Neutrophil (primary cell): ENCODE measurements around the gene LRRIQ1.

ENCODE experiments used
- H3K27ac ChIP-seq: fragments of 200-600 bp; sonication (generic); 2 replicates; pipeline ENCODE4 v1.5.1; 2016; ENCODE audit warnings: mild to moderate bottlenecking, moderate library complexity
- H3K27me3 ChIP-seq: fragments of 200-600 bp; sonication (generic); 2 replicates; pipeline ENCODE4 v1.6.0; 2016; ENCODE audit warnings: mild to moderate bottlenecking
- H3K36me3 ChIP-seq: fragments of 200-600 bp; sonication (generic); 2 replicates; pipeline ENCODE4 v1.5.1; 2017
- H3K4me1 ChIP-seq, 2 experiments: fragments of 200-600 bp in 1 of 2; sonication (generic) in 1 of 2; 1 replicate in 1 of 2; 2 replicates in 1 of 2; pipeline versions ENCODE4 v1.5.1 to v1.6.1; 2013 to 2016; ENCODE audit warnings: low read depth in 1 of 2, low read length in 1 of 2, mild to moderate bottlenecking in 1 of 2, moderate library complexity in 1 of 2; ENCODE audit not compliant: control insufficient read depth in 1 of 2, insufficient read depth in 1 of 2
- H3K4me3 ChIP-seq, 2 experiments: fragments of 200-600 bp in 1 of 2; sonication (generic) in 1 of 2; 1 replicate in 1 of 2; 2 replicates in 1 of 2; pipeline ENCODE4 v1.5.1; 2013 to 2016; ENCODE audit warnings: low read depth in 1 of 2, low read length in 1 of 2, mild to moderate bottlenecking in 1 of 2, moderate library complexity in 1 of 2
- H3K9me3 ChIP-seq: fragments of 200-600 bp; sonication (generic); 2 replicates; pipeline ENCODE4 v1.5.1; 2016
- TF ChIP-seq, protein P1 (sequence below): fragments of 200-600 bp; sonication (generic); IDR thresholded peaks from 2 replicates; pipeline ENCODE4 v1.5.1; 2016; ENCODE audit warnings: antibody characterized with exemption

The LRRIQ1 gene

DNA sequence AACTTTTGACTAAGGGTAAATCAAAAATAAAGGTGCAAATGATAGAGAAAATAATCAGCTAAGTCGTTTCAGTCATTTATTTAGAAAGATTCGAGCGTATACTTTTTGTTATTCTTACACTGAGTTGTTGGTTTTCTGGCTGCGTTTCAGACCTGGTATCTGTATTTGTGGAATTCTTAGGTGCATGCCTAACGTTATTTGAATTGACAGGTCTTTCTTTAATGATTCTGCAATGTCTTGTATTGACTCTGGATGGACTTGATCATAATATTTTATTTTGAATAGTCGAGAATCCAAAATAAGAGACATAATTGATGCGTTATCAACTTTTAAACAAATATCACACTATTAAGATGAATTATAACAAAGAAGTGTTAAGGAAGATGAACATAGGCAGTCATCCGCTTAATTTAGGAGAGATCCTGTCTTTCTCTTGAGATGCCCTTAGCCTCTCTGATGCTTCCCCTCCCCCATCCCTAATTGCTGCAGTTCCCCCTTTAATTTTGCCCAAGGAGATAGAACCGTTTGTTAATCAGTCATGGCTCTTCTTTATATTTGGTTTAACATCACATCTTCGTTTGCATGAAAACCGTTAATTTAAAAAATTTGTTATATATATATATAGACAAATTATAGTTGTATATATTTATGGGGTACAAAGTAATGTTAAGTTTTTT is 245.6 kb downstream of the LRRIQ1 start:
- peaks cover 81% of the 10 kb centered on the region for H3K27me3 ChIP-seq
- no peak overlapping the region for H3K4me3 ChIP-seq
- H3K36me3 ChIP-seq, result no peaks in the 10 kb centered on the region
- no peaks in the 10 kb centered on the region for H3K9me3 ChIP-seq
- no peaks in the 10 kb centered on the region for H3K4me1 ChIP-seq
- TF ChIP-seq, protein P1, sequence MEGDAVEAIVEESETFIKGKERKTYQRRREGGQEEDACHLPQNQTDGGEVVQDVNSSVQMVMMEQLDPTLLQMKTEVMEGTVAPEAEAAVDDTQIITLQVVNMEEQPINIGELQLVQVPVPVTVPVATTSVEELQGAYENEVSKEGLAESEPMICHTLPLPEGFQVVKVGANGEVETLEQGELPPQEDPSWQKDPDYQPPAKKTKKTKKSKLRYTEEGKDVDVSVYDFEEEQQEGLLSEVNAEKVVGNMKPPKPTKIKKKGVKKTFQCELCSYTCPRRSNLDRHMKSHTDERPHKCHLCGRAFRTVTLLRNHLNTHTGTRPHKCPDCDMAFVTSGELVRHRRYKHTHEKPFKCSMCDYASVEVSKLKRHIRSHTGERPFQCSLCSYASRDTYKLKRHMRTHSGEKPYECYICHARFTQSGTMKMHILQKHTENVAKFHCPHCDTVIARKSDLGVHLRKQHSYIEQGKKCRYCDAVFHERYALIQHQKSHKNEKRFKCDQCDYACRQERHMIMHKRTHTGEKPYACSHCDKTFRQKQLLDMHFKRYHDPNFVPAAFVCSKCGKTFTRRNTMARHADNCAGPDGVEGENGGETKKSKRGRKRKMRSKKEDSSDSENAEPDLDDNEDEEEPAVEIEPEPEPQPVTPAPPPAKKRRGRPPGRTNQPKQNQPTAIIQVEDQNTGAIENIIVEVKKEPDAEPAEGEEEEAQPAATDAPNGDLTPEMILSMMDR, result no peak
- H3K27ac ChIP-seq, result no peak overlapping the region

DNA sequence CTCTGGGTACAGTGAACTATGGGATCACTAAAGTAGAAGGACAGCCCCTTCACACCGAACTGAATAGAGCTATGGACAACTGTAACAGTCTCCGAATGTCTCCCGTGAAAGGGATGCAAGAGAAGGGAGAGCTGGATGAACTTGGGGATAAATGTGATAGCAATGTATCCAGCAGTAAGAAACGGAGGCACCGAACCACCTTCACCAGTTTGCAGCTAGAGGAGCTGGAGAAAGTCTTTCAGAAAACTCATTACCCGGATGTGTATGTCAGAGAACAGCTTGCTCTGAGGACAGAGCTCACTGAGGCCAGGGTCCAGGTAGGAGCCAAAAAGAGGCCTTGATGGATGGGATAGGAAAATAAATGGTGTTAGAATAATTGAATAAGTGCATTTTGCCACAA is 247.4 kb downstream of the LRRIQ1 start:
- no peaks in the 10 kb centered on the region for H3K9me3 ChIP-seq
- no peaks in the 10 kb centered on the region for H3K4me1 ChIP-seq
- H3K4me3 ChIP-seq, result no peak overlapping the region
- TF ChIP-seq, protein P1, result no peak
- peaks cover 63% of the 10 kb centered on the region for H3K27me3 ChIP-seq
- no peak overlapping the region for H3K27ac ChIP-seq
- no peaks in the 10 kb centered on the region for H3K36me3 ChIP-seq
